Heart right ventricle (tissue), 16 donors: ENCODE results near the gene NETO1. TPM values are rescaled to one million over a fixed set of nuclear protein-coding genes. Genes with fewer than 3 reads are reported as not detected.

Source experiments
- ATAC-seq, 8 donors: fragments of 200-7000 bp; cut with Tn5 transposase; one replicate each; pipeline ENCODE4 v1.9.1; 2020; ENCODE audit warnings: mild to moderate bottlenecking in 8 of 8, moderate library complexity in 8 of 8, moderate number of reproducible peaks in 1 of 8
- DNase-seq, 2 donors: peaks; one replicate each; pipeline ENCODE4 v3.0.0-alpha.2; 2020
- H3K27ac ChIP-seq, 10 donors: fragments of 200-600 bp; sonication (generic) in 2 of 10; one replicate each; pipeline versions ENCODE4 v1.5.0 to v1.8.0; 2020 to 2022; ENCODE audit warnings: mild to moderate bottlenecking in 3 of 10
- H3K27me3 ChIP-seq, 7 donors: fragments of 200-600 bp; one replicate each; pipeline ENCODE4 v1.8.0; 2021 to 2022; ENCODE audit warnings: mild to moderate bottlenecking in 2 of 7
- H3K36me3 ChIP-seq, 9 donors: fragments of 200-600 bp; sonication (generic) in 1 of 9; one replicate each; pipeline versions ENCODE4 v1.5.0 to v1.8.0; 2020 to 2022; ENCODE audit warnings: mild to moderate bottlenecking in 2 of 9
- H3K4me1 ChIP-seq, 9 donors: fragments of 200-600 bp; sonication (generic) in 1 of 9; one replicate each; pipeline versions ENCODE4 v1.5.0 to v1.8.0; 2020 to 2022; ENCODE audit warnings: mild to moderate bottlenecking in 4 of 9
- H3K4me3 ChIP-seq, 10 donors: fragments of 200-600 bp; sonication (generic) in 2 of 10; one replicate each; pipeline versions ENCODE4 v1.5.0 to v1.8.0; 2020 to 2022; ENCODE audit warnings: mild to moderate bottlenecking in 7 of 10, moderate library complexity in 2 of 10
- H3K9me3 ChIP-seq, 11 donors: fragments of 200-600 bp in 10 of 11; sonication (generic) in 2 of 11; one replicate each; pipeline versions ENCODE4 v1.5.0 to v1.8.0; 2013 to 2022; ENCODE audit warnings: mild to moderate bottlenecking in 2 of 11, control low read depth in 1 of 11, moderate library complexity in 1 of 11
- CTCF ChIP-seq, 9 donors: fragments of 200-600 bp; sonication (generic) in 2 of 9; IDR thresholded peaks; one replicate each; pipeline versions ENCODE4 v1.5.0 to v1.8.0; 2021 to 2022; ENCODE audit warnings: antibody characterized with exemption in 9 of 9, mild to moderate bottlenecking in 5 of 9, moderate library complexity in 1 of 9
- WGBS, 2 donors: extraction: QIAGEN DNeasy Blood & Tissue Kit; methylation state at CpG; one replicate each; pipeline ENCODE4 v1.1.7; 2013; ENCODE audit warnings: inconsistent platforms in 1 of 2; 5-methylcytosine and 5-hydroxymethylcytosine counted together
- intact Hi-C, 10 donors: fragments of 100-400 bp; cut with DNase I; formaldehyde crosslinking; loops; one replicate each; pipeline versions ENCODE4 v1.11.1 to v1.14.2; 2022
- polyA plus RNA-seq, 2 donors: library from polyadenylated mRNA; stranded (reverse); fragments of 200-250 nt; gene quantifications; one replicate each; pipeline ENCODE4 v1.2.3, GENCODE V29; 2013
- total RNA-seq, 10 donors: library from RNA; stranded (reverse); fragmentation: NEBNext Ultra II Directional in 3 of 10; extraction: Animal tissue kit (Norgen Biotek cat#: 25700) in 3 of 10; gene quantifications; one replicate each; pipeline versions ENCODE4 v1.2.1 to v1.2.4, GENCODE V29; 2021 to 2023
- donor health status: Arrhythmogenic right ventricular cardiomyopathy.
- donor health status: ischemic (EF 13 %, LVEDD 7.1; RV severe dilation, severe dysfunction).
- donor health status: healthy with polysubstance abuse.
- donor health status: DM: no; HTN: yes; CAD: no.
- donor health status: DM: no; HTN: no; CAD: no.
- donor health status: ischemic (EF 25% LVEDD 6.9; RV normal size, moderate dysfunction).
- donor health status: ischemic (EF 25% LVEDD 5.7; RV mildly dilated, moderate dysfunction).
- donor health status: healthy.
- donor health status: DM: yes; HTN: yes; CAD: no.
- donor health status: Ischemic cardiomyopathy.
- donor health status: ischemic (EF 35%, LVEDD 5.7; RV mildly dilated, moderate dysfunction).
- donor health status: nonischemic (EF 11% LVEDD 7.7; RV severe dilation, severe dysfunction).
- donor health status: DM: yes; HTN: yes; CAD: no.
- donor health status: PGD.
- donor health status: ischemic (EF 29% LVEDD 5.4; RV normal size, mild dysfunction).
- donor health status: nonischemic (EF 23%, LVEDD 6.1; RV moderate dilation, normal function).

Gene NETO1
- total and polyA plus RNA-seq, 12 donors: 0.07 to 0.78 (median 0.52) TPM; not detected in 6

GRCh38 chr18:72878143-72878542 lies 10.4 kb upstream of the NETO1 start:
- Histone ChIP-seq H3K4me3 (no peak overlapping the region), H3K4me1 (no peaks in the 10 kb centered on the region), H3K27ac (no peak overlapping the region), H3K36me3 (no peaks in the 10 kb centered on the region), H3K9me3 (no peaks in the 10 kb centered on the region), H3K27me3 (no peaks in the 10 kb centered on the region)
- DNase-seq: no peak
- TF ChIP-seq CTCF (IDR thresholded peaks at IDR 0.05): no peak
- WGBS, 2 donors: 47 to 50% methylated on average over 2 of the region's 2 CpGs
- intact Hi-C loops: no loop called here
- ATAC-seq: peak in 1 of 8 donors; percentile 44

- DNase-seq (no peak), ATAC-seq (no peak)
- H3K4me3 ChIP-seq: no peak overlapping the region
- intact Hi-C loops: no loop called here
- 50 to 69% methylated on average over 5 of the region's 5 CpGs for WGBS, 2 donors
- peaks cover 0 to 21% (median 10%) of the 10 kb centered on the region in 9 donors for H3K4me1 ChIP-seq
- H3K27ac ChIP-seq: no peak overlapping the region
- H3K9me3 ChIP-seq: no peaks in the 10 kb centered on the region
- peaks cover 26 to 42% (median 33%) of the 10 kb centered on the region in 7 donors for H3K27me3 ChIP-seq
- no peaks in the 10 kb centered on the region for H3K36me3 ChIP-seq
- TF ChIP-seq CTCF (IDR thresholded peaks at IDR 0.05): no peak
Observed at GRCh38 chr18:72871091-72871490, 3.3 kb upstream of the NETO1 start.

GRCh38 chr18:72869226-72870185 lies 1.7 kb upstream of the NETO1 start:
- no peak for TF ChIP-seq CTCF (IDR thresholded peaks at IDR 0.05)
- Histone ChIP-seq H3K9me3 (no peaks in the 10 kb centered on the region), H3K4me3 (peak overlapping the region in 7 of 10 donors; percentile 34 to 49 (median 42)), H3K4me1 (peaks cover 0 to 21% (median 10%) of the 10 kb centered on the region in 9 donors), H3K27me3 (peaks cover 26 to 58% (median 47%) of the 10 kb centered on the region in 7 donors), H3K27ac (no peak overlapping the region), H3K36me3 (no peaks in the 10 kb centered on the region)
- ATAC-seq (no peak), DNase-seq (no peak)
- WGBS, 2 donors: 9 to 11% methylated on average over 48 to 57 of the region's 57 CpGs
- intact Hi-C loops: no loop called here

- H3K27ac ChIP-seq: no peak overlapping the region
- peaks cover 0 to 21% (median 10%) of the 10 kb centered on the region in 9 donors for H3K4me1 ChIP-seq
- TF ChIP-seq CTCF (IDR thresholded peaks at IDR 0.05): no peak
- no peak for DNase-seq
- peaks cover 26 to 59% (median 47%) of the 10 kb centered on the region in 7 donors for H3K27me3 ChIP-seq
- intact Hi-C loops: no loop called here
- H3K9me3 ChIP-seq: no peaks in the 10 kb centered on the region
- 0 to 1% methylated on average over 50 to 62 of the region's 62 CpGs for WGBS, 2 donors
- H3K4me3 ChIP-seq: peak overlapping the region; percentile 11 to 49 (median 40)
- no peaks in the 10 kb centered on the region for H3K36me3 ChIP-seq
- peak in 1 of 8 donors; percentile 22 for ATAC-seq
Observed at GRCh38 chr18:72868585-72869225, 918 bp upstream of the NETO1 start.
